IMR-90 (cell line): ENCODE results near the gene FOXL1. TPM values are rescaled to one million over a fixed set of nuclear protein-coding genes. Genes with fewer than 3 reads are reported as not detected.

Source experiments
- ATAC-seq: fragments of 200-7000 bp; cut with Tn5 transposase; 2 replicates; pipeline ENCODE4 v1.9.1; 2020; ENCODE audit warnings: low read depth, mild to moderate bottlenecking, moderate library complexity
- BruUV-seq: library from RNA; stranded (reverse); fragments of 400-500 nt; replicated peaks from 2 replicates; lab custom pipeline; 2021; lab: Mats Ljungman, UMichigan
- CTCF ChIA-PET: fragments of 300-600 bp; formaldehyde crosslinking; extraction: SDS; loops from one replicate; lab custom pipeline; 2021; ENCODE audit warnings: antibody characterized with exemption; lab: Yijun Ruan, JAX
- POLR2A ChIA-PET: fragments of 300-600 bp; sonication (Branson Sonifier 250); formaldehyde crosslinking; loops from one replicate; lab custom pipeline; 2022; ENCODE audit warnings: antibody characterized with exemption; ENCODE audit not compliant: unreplicated experiment; lab: Charles Lee
- DNase-seq: peaks from one replicate; pipeline ENCODE4 v3.0.0; 2013
- H2AFZ ChIP-seq: replicated peaks from 2 replicates; pipeline ENCODE3; 2013; ENCODE audit warnings: low read length, mild to moderate bottlenecking; ENCODE audit not compliant: poor library complexity
- H2AK5ac ChIP-seq: 2 replicates; pipeline ENCODE4 v1.6.1; 2013; ENCODE audit warnings: low read depth, low read length, inconsistent platforms
- H2AK9ac ChIP-seq: replicated peaks from 2 replicates; pipeline ENCODE3; 2013; ENCODE audit warnings: mild to moderate bottlenecking, low read depth, low read length, moderate library complexity; ENCODE audit not compliant: poor library complexity
- H2BK120ac ChIP-seq: 2 replicates; pipeline ENCODE4 v1.6.1; 2013; ENCODE audit warnings: low read depth, low read length, inconsistent platforms
- H2BK15ac ChIP-seq: 3 replicates; pipeline ENCODE4 v1.6.1; 2013; ENCODE audit warnings: low read depth, low read length, inconsistent platforms
- H2BK20ac ChIP-seq: 2 replicates; pipeline ENCODE4 v1.6.1; 2013; ENCODE audit warnings: low read depth, mild to moderate bottlenecking, inconsistent platforms, low read length, moderate library complexity
- H2BK5ac ChIP-seq: 2 replicates; pipeline ENCODE4 v1.6.1; 2013; ENCODE audit warnings: mild to moderate bottlenecking, low read depth, low read length, inconsistent platforms; ENCODE audit not compliant: poor library complexity, severe bottlenecking
- H3K14ac ChIP-seq: replicated peaks from 2 replicates; pipeline ENCODE4 v1.6.1; 2013; ENCODE audit warnings: low read depth, low read length, inconsistent platforms
- H3K18ac ChIP-seq: 2 replicates; pipeline ENCODE4 v1.6.1; 2013; ENCODE audit warnings: low read depth, low read length, control low read depth
- H3K23ac ChIP-seq: 2 replicates; pipeline ENCODE4 v1.6.1; 2013; ENCODE audit warnings: low read depth, low read length, inconsistent platforms
- H3K27ac ChIP-seq: 2 replicates; pipeline ENCODE4 v1.5.1; 2013; ENCODE audit warnings: mild to moderate bottlenecking, control low read depth, low read length; ENCODE audit not compliant: insufficient read depth
- H3K27me3 ChIP-seq: 2 replicates; pipeline ENCODE4 v1.6.1; 2013; ENCODE audit warnings: low read length; ENCODE audit not compliant: control insufficient read depth, insufficient read depth
- H3K36me3 ChIP-seq: 2 replicates; pipeline ENCODE4 v1.6.1; 2013; ENCODE audit warnings: low read length, mixed read lengths; ENCODE audit not compliant: control insufficient read depth, insufficient read depth
- H3K4ac ChIP-seq: 2 replicates; pipeline ENCODE4 v1.6.1; 2013; ENCODE audit warnings: low read depth, low read length, inconsistent platforms
- H3K4me1 ChIP-seq: 2 replicates; pipeline ENCODE4 v1.6.1; 2013; ENCODE audit warnings: low read length, mixed read lengths; ENCODE audit not compliant: control insufficient read depth, insufficient read depth
- H3K4me2 ChIP-seq: 2 replicates; pipeline ENCODE4 v1.6.1; 2013; ENCODE audit warnings: low read depth, mild to moderate bottlenecking, control low read depth, low read length, moderate library complexity
- H3K4me3 ChIP-seq: 2 replicates; pipeline ENCODE4 v1.5.1; 2013; ENCODE audit warnings: low read depth, mild to moderate bottlenecking, control low read depth, low read length, moderate library complexity; ENCODE audit not compliant: insufficient read depth
- H3K56ac ChIP-seq: 2 replicates; pipeline ENCODE4 v1.6.1; 2013; ENCODE audit warnings: low read length, inconsistent platforms; ENCODE audit not compliant: insufficient read depth; ENCODE audit errors: extremely low read depth
- H3K79me1 ChIP-seq, 2 experiments: 2 replicates each; pipeline ENCODE4 v1.6.1; 2013; ENCODE audit warnings: low read length in 2 of 2, inconsistent platforms in 1 of 2, low read depth in 1 of 2
- H3K9ac ChIP-seq: 2 replicates; pipeline ENCODE4 v1.6.1; 2013; ENCODE audit warnings: low read depth, low read length, control low read depth
- H3K9me1 ChIP-seq: 2 replicates; pipeline ENCODE4 v1.6.1; 2013; ENCODE audit warnings: low read length, inconsistent platforms; ENCODE audit not compliant: insufficient read depth
- H3K9me3 ChIP-seq: 2 replicates; pipeline ENCODE4 v1.6.1; 2013; ENCODE audit warnings: low read length; ENCODE audit not compliant: control insufficient read depth, insufficient read depth
- H4K20me1 ChIP-seq: 2 replicates; pipeline ENCODE4 v1.6.1; 2013; ENCODE audit warnings: low read length, inconsistent platforms; ENCODE audit not compliant: insufficient read depth
- H4K5ac ChIP-seq: 2 replicates; pipeline ENCODE4 v1.6.1; 2013; ENCODE audit warnings: mild to moderate bottlenecking, low read depth, low read length, control low read depth
- H4K8ac ChIP-seq, 2 experiments: 2 replicates each; pipeline ENCODE4 v1.6.1; 2013; ENCODE audit warnings: low read depth in 2 of 2, low read length in 2 of 2, control low read depth in 1 of 2, inconsistent platforms in 1 of 2
- H4K91ac ChIP-seq: 2 replicates; pipeline ENCODE4 v1.6.1; 2013; ENCODE audit warnings: low read depth, low read length, inconsistent platforms; ENCODE audit not compliant: insufficient read depth
- BHLHE40 ChIP-seq: fragments of 150-350 bp; IDR thresholded peaks from 2 replicates; pipeline ENCODE4 v1.6.1; 2016; ENCODE audit warnings: mild to moderate bottlenecking, low read depth, low read length
- CEBPB ChIP-seq: IDR thresholded peaks from 2 replicates; pipeline ENCODE4 v1.6.1; 2012; ENCODE audit warnings: low read depth, low read length, improper control_type of control experiment
- CHD1 ChIP-seq: IDR thresholded peaks from 2 replicates; pipeline ENCODE4 v1.6.1; 2012; ENCODE audit warnings: low read depth, low read length, improper control_type of control experiment
- MAFK ChIP-seq: IDR thresholded peaks from 2 replicates; pipeline ENCODE4 v1.6.1; 2012; ENCODE audit warnings: low read depth, low read length, improper control_type of control experiment
- MAZ ChIP-seq: IDR thresholded peaks from 2 replicates; pipeline ENCODE4 v1.6.1; 2012; ENCODE audit warnings: low read depth, mild to moderate bottlenecking, low read length, improper control_type of control experiment, moderate library complexity, borderline replicate concordance
- MXI1 ChIP-seq: IDR thresholded peaks from 2 replicates; pipeline ENCODE4 v1.6.1; 2012; ENCODE audit warnings: low read depth, mild to moderate bottlenecking, low read length, moderate library complexity, borderline replicate concordance
- NFE2L2 ChIP-seq: fragments of 150-350 bp; IDR thresholded peaks from 2 replicates; pipeline ENCODE4 v1.6.1; 2016; ENCODE audit warnings: low read depth, mild to moderate bottlenecking, low read length
- POLR2A ChIP-seq: IDR thresholded peaks from 2 replicates; pipeline ENCODE4 v1.6.1; 2012; ENCODE audit warnings: mild to moderate bottlenecking, low read depth, low read length
- RCOR1 ChIP-seq: IDR thresholded peaks from 2 replicates; pipeline ENCODE4 v1.6.1; 2012; ENCODE audit warnings: mild to moderate bottlenecking, low read length, improper control_type of control experiment; ENCODE audit not compliant: insufficient replicate concordance
- RFX5 ChIP-seq: IDR thresholded peaks from 2 replicates; pipeline ENCODE4 v1.8.0; 2012; ENCODE audit warnings: low read depth, mild to moderate bottlenecking, low read length, moderate library complexity
- SMC3 ChIP-seq: fragments of 150-350 bp; IDR thresholded peaks from 2 replicates; pipeline ENCODE4 v1.6.1; 2016; ENCODE audit warnings: low read depth, mild to moderate bottlenecking, antibody characterized with exemption, low read length, moderate library complexity
- WGBS, 2 experiments: methylation state at CpG; one replicate each; pipeline versions ENCODE4 v1.1.5 to v1.1.7; 2013; ENCODE audit warnings: missing lambda C conversion rate in 2 of 2; ENCODE audit not compliant: insufficient read length in 1 of 2; ENCODE audit errors: extremely low coverage in 2 of 2; 5-methylcytosine and 5-hydroxymethylcytosine counted together
- dilution Hi-C: fragments of 300-500 bp; cut with HindIII; formaldehyde crosslinking; loops from one replicate; pipeline ENCODE4 v1.14.3; 2018; ENCODE audit warnings: low sequenced_read_pairs; ENCODE audit not compliant: unreplicated experiment
- in situ Hi-C: fragments of 300-500 bp; cut with MboI; formaldehyde crosslinking; loops from 3 replicates; pipeline ENCODE4 v1.14.3; 2019; ENCODE audit warnings: low sequenced_read_pairs, inconsistent platforms, mixed read lengths
- intact Hi-C: fragments of 100-400 bp; cut with micrococcal nuclease; formaldehyde crosslinking; loops from 2 replicates; pipeline ENCODE4 v1.10.0; 2022
- polyA plus RNA-seq, 3 experiments: library from polyadenylated mRNA; depleted of rRNA; stranded (reverse); fragments of >200 nt; gene quantifications; 2 replicates each; pipeline ENCODE4 v1.2.3, GENCODE V29; 2012; ENCODE audit warnings: low replicate concordance in 1 of 3
- total RNA-seq: library from RNA; depleted of rRNA; stranded (reverse); fragments of >200 nt; gene quantifications from 2 replicates; pipeline ENCODE4 v1.2.3, GENCODE V29; 2012
- TF ChIP-seq, protein P1 (sequence below): fragments of 150-350 bp; IDR thresholded peaks from 2 replicates; pipeline ENCODE4 v1.6.1; 2016; ENCODE audit warnings: low read depth, mild to moderate bottlenecking, low read length, moderate library complexity, borderline replicate concordance
- TF ChIP-seq, protein P2 (sequence below): conservative IDR thresholded peaks from 2 replicates; pipeline ENCODE4 v1.5.1; 2012; ENCODE audit warnings: mild to moderate bottlenecking, low read depth, low read length, improper control_type of control experiment

FOXL1 gene
- total and polyA plus RNA-seq, 2 of the 4 experiments (the other 2 are of a cell fraction), result 15.2 to 25.8 TPM

DNA sequence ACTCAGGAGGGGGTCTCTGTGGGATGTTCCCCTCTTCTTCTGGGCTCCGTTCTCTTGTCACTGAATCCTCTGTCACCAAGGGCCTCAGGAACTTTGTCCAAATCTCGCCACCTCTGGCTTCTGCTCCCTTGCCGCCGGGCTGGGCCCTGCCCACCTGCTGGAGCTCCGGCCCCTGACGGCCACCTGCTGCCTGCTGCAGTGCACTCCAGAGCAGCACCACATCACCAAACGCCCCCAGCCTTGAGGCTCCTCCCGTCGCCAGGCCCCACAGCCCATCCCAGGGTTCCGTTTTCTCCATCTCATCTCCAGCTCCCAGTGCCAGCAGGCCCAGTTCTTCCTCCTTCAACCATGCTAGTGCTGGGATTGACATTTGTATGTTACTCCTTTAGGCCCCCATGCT, 43.6 kb downstream of the FOXL1 start:
- dilution Hi-C loops, result no loop called here
- no peak for ATAC-seq

More for the DNA sequence above, 43.6 kb downstream of the FOXL1 start:
- H2BK20ac ChIP-seq, result no peak overlapping the region
- H3K56ac ChIP-seq, result no peak overlapping the region
- peaks cover 7% of the 10 kb centered on the region for H3K4me1 ChIP-seq
- H2BK15ac ChIP-seq, result no peak overlapping the region
- H3K23ac ChIP-seq, result no peak overlapping the region
- H3K9ac ChIP-seq, result no peak overlapping the region
- no peak overlapping the region for H3K18ac ChIP-seq
- no peak overlapping the region for H4K5ac ChIP-seq
- no peaks in the 10 kb centered on the region for H4K20me1 ChIP-seq
- WGBS, 2 experiments, result 91% methylated on average over 5 of the region's 10 CpGs; no CpG with 5 or more reads in 1 of the 2 experiments
- no peak overlapping the region for H2AK5ac ChIP-seq
- no peak overlapping the region for H4K8ac ChIP-seq
- no TSS peak for BruUV-seq
- no peak for DNase-seq
- no peaks in the 10 kb centered on the region; the same call in 1 of the 2 replicates for H3K9me1 ChIP-seq
- H3K9me3 ChIP-seq, result peaks cover 4% of the 10 kb centered on the region; the same call in 1 of the 2 replicates
- no peak overlapping the region for H3K4ac ChIP-seq
- POLR2A ChIA-PET, result no interaction called here
- no peak overlapping the region for H2AK9ac ChIP-seq
- CTCF ChIA-PET, result no interaction called here
- intact Hi-C loops, result no loop called here
- in situ Hi-C loops, result no loop called here
- H2AFZ ChIP-seq, result no peak overlapping the region
- H4K91ac ChIP-seq, result no peak overlapping the region
- H3K27ac ChIP-seq, result no peak overlapping the region
- no peak overlapping the region for H3K14ac ChIP-seq
- TF ChIP-seq SMC3 (no peak), BHLHE40 (no peak), NFE2L2 (no peak), CEBPB (no peak), MXI1 (no peak), CHD1 (no peak), POLR2A (no peak), MAFK (no peak), RFX5 (no peak), RCOR1 (no peak), MAZ (no peak)
- TF ChIP-seq, protein P1, sequence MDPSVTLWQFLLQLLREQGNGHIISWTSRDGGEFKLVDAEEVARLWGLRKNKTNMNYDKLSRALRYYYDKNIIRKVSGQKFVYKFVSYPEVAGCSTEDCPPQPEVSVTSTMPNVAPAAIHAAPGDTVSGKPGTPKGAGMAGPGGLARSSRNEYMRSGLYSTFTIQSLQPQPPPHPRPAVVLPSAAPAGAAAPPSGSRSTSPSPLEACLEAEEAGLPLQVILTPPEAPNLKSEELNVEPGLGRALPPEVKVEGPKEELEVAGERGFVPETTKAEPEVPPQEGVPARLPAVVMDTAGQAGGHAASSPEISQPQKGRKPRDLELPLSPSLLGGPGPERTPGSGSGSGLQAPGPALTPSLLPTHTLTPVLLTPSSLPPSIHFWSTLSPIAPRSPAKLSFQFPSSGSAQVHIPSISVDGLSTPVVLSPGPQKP, result no peak
- TF ChIP-seq, protein P2, sequence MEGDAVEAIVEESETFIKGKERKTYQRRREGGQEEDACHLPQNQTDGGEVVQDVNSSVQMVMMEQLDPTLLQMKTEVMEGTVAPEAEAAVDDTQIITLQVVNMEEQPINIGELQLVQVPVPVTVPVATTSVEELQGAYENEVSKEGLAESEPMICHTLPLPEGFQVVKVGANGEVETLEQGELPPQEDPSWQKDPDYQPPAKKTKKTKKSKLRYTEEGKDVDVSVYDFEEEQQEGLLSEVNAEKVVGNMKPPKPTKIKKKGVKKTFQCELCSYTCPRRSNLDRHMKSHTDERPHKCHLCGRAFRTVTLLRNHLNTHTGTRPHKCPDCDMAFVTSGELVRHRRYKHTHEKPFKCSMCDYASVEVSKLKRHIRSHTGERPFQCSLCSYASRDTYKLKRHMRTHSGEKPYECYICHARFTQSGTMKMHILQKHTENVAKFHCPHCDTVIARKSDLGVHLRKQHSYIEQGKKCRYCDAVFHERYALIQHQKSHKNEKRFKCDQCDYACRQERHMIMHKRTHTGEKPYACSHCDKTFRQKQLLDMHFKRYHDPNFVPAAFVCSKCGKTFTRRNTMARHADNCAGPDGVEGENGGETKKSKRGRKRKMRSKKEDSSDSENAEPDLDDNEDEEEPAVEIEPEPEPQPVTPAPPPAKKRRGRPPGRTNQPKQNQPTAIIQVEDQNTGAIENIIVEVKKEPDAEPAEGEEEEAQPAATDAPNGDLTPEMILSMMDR, result no peak
- no peak overlapping the region for H2BK120ac ChIP-seq
- no peak overlapping the region for H2BK5ac ChIP-seq
- no peak overlapping the region for H3K4me2 ChIP-seq
- no peak overlapping the region for H3K4me3 ChIP-seq
- no peaks in the 10 kb centered on the region for H3K79me1 ChIP-seq
- no peaks in the 10 kb centered on the region for H3K27me3 ChIP-seq
- no peaks in the 10 kb centered on the region for H3K36me3 ChIP-seq
